Stomach (tissue), 4 donors: ENCODE results near the gene RAP1B.

Experiments
- POLR2A ChIP-seq, 4 donors: fragments of 450-650 bp; IDR thresholded peaks; one replicate each; pipeline ENCODE4 v1.6.1; 2016; ENCODE audit warnings: antibody characterized with exemption in 4 of 4, control low read depth in 2 of 4, mild to moderate bottlenecking in 1 of 4, moderate library complexity in 1 of 4
- TF ChIP-seq, protein P1 (sequence below), 7 experiments: fragments of 450-650 bp in 4 of 7; fragments of 200-600 bp in 3 of 7; sonication (generic) in 3 of 7; IDR thresholded peaks; one replicate each; pipeline ENCODE4 v1.5.1; 2016 to 2019; ENCODE audit warnings: antibody characterized with exemption in 7 of 7, control low read depth in 2 of 7, mild to moderate bottlenecking in 1 of 7

- TF ChIP-seq, protein P1, sequence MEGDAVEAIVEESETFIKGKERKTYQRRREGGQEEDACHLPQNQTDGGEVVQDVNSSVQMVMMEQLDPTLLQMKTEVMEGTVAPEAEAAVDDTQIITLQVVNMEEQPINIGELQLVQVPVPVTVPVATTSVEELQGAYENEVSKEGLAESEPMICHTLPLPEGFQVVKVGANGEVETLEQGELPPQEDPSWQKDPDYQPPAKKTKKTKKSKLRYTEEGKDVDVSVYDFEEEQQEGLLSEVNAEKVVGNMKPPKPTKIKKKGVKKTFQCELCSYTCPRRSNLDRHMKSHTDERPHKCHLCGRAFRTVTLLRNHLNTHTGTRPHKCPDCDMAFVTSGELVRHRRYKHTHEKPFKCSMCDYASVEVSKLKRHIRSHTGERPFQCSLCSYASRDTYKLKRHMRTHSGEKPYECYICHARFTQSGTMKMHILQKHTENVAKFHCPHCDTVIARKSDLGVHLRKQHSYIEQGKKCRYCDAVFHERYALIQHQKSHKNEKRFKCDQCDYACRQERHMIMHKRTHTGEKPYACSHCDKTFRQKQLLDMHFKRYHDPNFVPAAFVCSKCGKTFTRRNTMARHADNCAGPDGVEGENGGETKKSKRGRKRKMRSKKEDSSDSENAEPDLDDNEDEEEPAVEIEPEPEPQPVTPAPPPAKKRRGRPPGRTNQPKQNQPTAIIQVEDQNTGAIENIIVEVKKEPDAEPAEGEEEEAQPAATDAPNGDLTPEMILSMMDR (IDR thresholded peaks at IDR 0.05) = no peak
- TF ChIP-seq POLR2A (IDR thresholded peaks at IDR 0.05) = no peak
Measured at GRCh38 chr12:68624933-68625332, 14.2 kb downstream of the RAP1B start.
